HG03571 (cell line): Measurements from ENCODE around the gene S100A16.
A peak's percentile ranks its signal among the peaks of the same experiment; 100 is the strongest.

Experiments used
- ATAC-seq: cut with Tn5 transposase; IDR thresholded peaks from one replicate; pipeline ENCODE4 v1.9.1; 2021; ENCODE audit not compliant: unreplicated experiment

S100A16 gene

GRCh38 chr1:153616144-153616916 lies 3.4 kb upstream of the S100A16 start, which contains the start of gene S100A14:
S100A14 (minus strand) TSS chr1:153616325; CDS start chr1:153615858, 467 bp downstream.
- no peak for ATAC-seq

- no peak for ATAC-seq
Measured at GRCh38 chr1:153615406-153615805, 2.5 kb upstream of the S100A16 start.

- ATAC-seq = no peak
Measured at GRCh38 chr1:153614906-153615305, 2.0 kb upstream of the S100A16 start.

- no peak for ATAC-seq
Measured at GRCh38 chr1:153614189-153614900, 1.4 kb upstream of the S100A16 start.

GRCh38 chr1:153613406-153613805 lies 469 bp upstream of the S100A16 start:
- no peak for ATAC-seq

- no peak for ATAC-seq
Measured at GRCh38 chr1:153612111-153612754, 704 bp downstream of the S100A16 start.

- ATAC-seq = no peak
Measured at GRCh38 chr1:153611356-153611755, 1.6 kb downstream of the S100A16 start.

GRCh38 chr1:153610811-153611301 lies 2.1 kb downstream of the S100A16 start:
- no peak for ATAC-seq

- no peak for ATAC-seq
Measured at GRCh38 chr1:153610334-153610733, 2.6 kb downstream of the S100A16 start.

- no peak for ATAC-seq
Measured at GRCh38 chr1:153609585-153609907, 3.4 kb downstream of the S100A16 start.

- no peak for ATAC-seq
Measured at GRCh38 chr1:153608742-153609584, 4.0 kb downstream of the S100A16 start.

GRCh38 chr1:153608089-153608682 lies 4.8 kb downstream of the S100A16 start:
- ATAC-seq = no peak

- no peak for ATAC-seq
Measured at GRCh38 chr1:153607381-153607780, 5.6 kb downstream of the S100A16 start.

GRCh38 chr1:153606194-153606593 lies 6.7 kb downstream of the S100A16 start:
- ATAC-seq = no peak

- no peak for ATAC-seq
Measured at GRCh38 chr1:153602749-153603148, 10.2 kb downstream of the S100A16 start.

- ATAC-seq = no peak
Measured at GRCh38 chr1:153599847-153600246, 13.1 kb downstream of the S100A16 start.

- peak; percentile 93 for ATAC-seq
Measured at GRCh38 chr1:153598309-153599172, 14.4 kb downstream of the S100A16 start.

- no peak for ATAC-seq
Measured at GRCh38 chr1:153597206-153597605, 15.7 kb downstream of the S100A16 start.

- no peak for ATAC-seq
Measured at GRCh38 chr1:153592748-153593147, 20.2 kb downstream of the S100A16 start.

GRCh38 chr1:153588482-153588881 lies 24.5 kb downstream of the S100A16 start:
- ATAC-seq = no peak
